ENCODE data around the gene TPST1.
A peak's percentile ranks its signal among the peaks of the same experiment; 100 is the strongest.
"Not testable (repeated sequence)": the region's sequence is repeated elsewhere in the genome, so short reads cannot be mapped to it uniquely, and the experiment has no call there.

Gene TPST1

GRCh38 chr7:66333443-66333842 lies 128.3 kb downstream of the TPST1 start:
- no peak for DNase-seq (ENCODE audit: low spot score)

GRCh38 chr7:66335318-66335717 lies 130.2 kb downstream of the TPST1 start:
- no peak for DNase-seq (ENCODE audit: low spot score)

- no peak for DNase-seq (ENCODE audit: low spot score)
Observed at GRCh38 chr7:66336760-66337159, 131.6 kb downstream of the TPST1 start.

GRCh38 chr7:66339141-66339540 lies 134.0 kb downstream of the TPST1 start:
- DNase-seq (ENCODE audit: low spot score) = no peak

GRCh38 chr7:66344166-66344565 lies 139.0 kb downstream of the TPST1 start:
- DNase-seq (ENCODE audit: low spot score) = no peak

- no peak for DNase-seq (ENCODE audit: low spot score)
Observed at GRCh38 chr7:66348531-66348930, 143.4 kb downstream of the TPST1 start.

- DNase-seq (ENCODE audit: low spot score) = no peak
Observed at GRCh38 chr7:66348959-66349358, 143.8 kb downstream of the TPST1 start.

GRCh38 chr7:66352071-66352470 lies 146.9 kb downstream of the TPST1 start:
- peak; percentile 19 for DNase-seq (ENCODE audit: low spot score)

GRCh38 chr7:66353547-66353946 lies 148.4 kb downstream of the TPST1 start:
- peak; percentile 12 for DNase-seq (ENCODE audit: low spot score)

GRCh38 chr7:66355756-66356155 lies 150.6 kb downstream of the TPST1 start:
- no peak for DNase-seq (ENCODE audit: low spot score)

GRCh38 chr7:66356277-66356721 lies 151.2 kb downstream of the TPST1 start:
- DNase-seq (ENCODE audit: low spot score) = peak; percentile 5

GRCh38 chr7:66357087-66357486 lies 152.0 kb downstream of the TPST1 start:
- no peak for DNase-seq (ENCODE audit: low spot score)

- no peak for DNase-seq (ENCODE audit: low spot score)
Observed at GRCh38 chr7:66359656-66360211, 154.6 kb downstream of the TPST1 start.

GRCh38 chr7:66362136-66362535 lies 157.0 kb downstream of the TPST1 start:
- no peak for DNase-seq (ENCODE audit: low spot score)

GRCh38 chr7:66363635-66364034 lies 158.5 kb downstream of the TPST1 start:
- no peak for DNase-seq (ENCODE audit: low spot score)

- DNase-seq (ENCODE audit: low spot score) = not testable (repeated sequence)
Observed at GRCh38 chr7:66365031-66365430, 159.9 kb downstream of the TPST1 start.

- DNase-seq (ENCODE audit: low spot score) = no peak
Observed at GRCh38 chr7:66371096-66371824, 166.1 kb downstream of the TPST1 start.

- not testable (repeated sequence) for DNase-seq (ENCODE audit: low spot score)
Observed at GRCh38 chr7:66374141-66374840, 169.2 kb downstream of the TPST1 start.

- DNase-seq (ENCODE audit: low spot score) = no peak
Observed at GRCh38 chr7:66376264-66376945, 171.3 kb downstream of the TPST1 start.

GRCh38 chr7:66377045-66377444 lies 171.9 kb downstream of the TPST1 start:
- DNase-seq (ENCODE audit: low spot score) = no peak

- DNase-seq (ENCODE audit: low spot score) = no peak
Observed at GRCh38 chr7:66377714-66378113, 172.6 kb downstream of the TPST1 start.

GRCh38 chr7:66379542-66380160 lies 174.5 kb downstream of the TPST1 start:
- no peak for DNase-seq (ENCODE audit: low spot score)
